OCI-LY1 (cell line): ENCODE measurements around the gene XYLT2.

Experiments
- H2AFZ ChIP-seq: fragments of 200-600 bp; sonication (generic), shearing (Covaris generic); 2 replicates; pipeline ENCODE4 v1.6.0; 2014; ENCODE audit warnings: antibody characterized with exemption, mild to moderate bottlenecking, low read length
- H3F3A ChIP-seq: fragments of 200-600 bp; sonication (generic), shearing (Covaris generic); 2 replicates; pipeline ENCODE4 v1.6.0; 2014; ENCODE audit warnings: mild to moderate bottlenecking, antibody characterized with exemption, low read length, moderate library complexity; ENCODE audit not compliant: insufficient read depth
- H3K27ac ChIP-seq: fragments of 200-600 bp; sonication (generic); 2 replicates; pipeline ENCODE4 v1.5.1; 2014; ENCODE audit warnings: low read length, mixed run types, mild to moderate bottlenecking, low read depth; ENCODE audit not compliant: poor library complexity, severe bottlenecking
- H3K27me3 ChIP-seq: fragments of 200-600 bp; sonication (generic); 2 replicates; pipeline ENCODE4 v1.6.0; 2014; ENCODE audit warnings: antibody characterized with exemption, mild to moderate bottlenecking, low read length, moderate library complexity; ENCODE audit not compliant: insufficient read depth
- H3K36me3 ChIP-seq: fragments of 200-600 bp; sonication (generic); 2 replicates; pipeline ENCODE4 v1.6.1; 2014; ENCODE audit warnings: mild to moderate bottlenecking, antibody characterized with exemption, low read length, moderate library complexity, mixed read lengths; ENCODE audit not compliant: insufficient read depth
- H3K4me1 ChIP-seq: fragments of 200-600 bp; sonication (generic); 2 replicates; pipeline ENCODE4 v1.5.1; 2014; ENCODE audit warnings: mild to moderate bottlenecking, low read length, moderate library complexity; ENCODE audit not compliant: insufficient read depth, severe bottlenecking
- H3K4me2 ChIP-seq: fragments of 200-600 bp; sonication (generic), shearing (Covaris generic); 2 replicates; pipeline ENCODE4 v1.6.1; 2014; ENCODE audit warnings: low read length
- H3K4me3 ChIP-seq: fragments of 200-600 bp; sonication (generic); 2 replicates; pipeline ENCODE4 v1.5.1; 2014; ENCODE audit warnings: low read length, low read depth, mild to moderate bottlenecking, mixed read lengths; ENCODE audit not compliant: poor library complexity, severe bottlenecking
- H3K79me2 ChIP-seq: fragments of 200-600 bp; shearing (Covaris generic); 2 replicates; pipeline ENCODE4 v1.6.1; 2016; ENCODE audit warnings: mixed run types, low read length, mixed read lengths; ENCODE audit not compliant: insufficient read depth
- H3K9ac ChIP-seq: fragments of 200-600 bp; sonication (generic), shearing (Covaris generic); 2 replicates; pipeline ENCODE4 v1.6.1; 2014; ENCODE audit warnings: mild to moderate bottlenecking, low read length, mixed read lengths
- H3K9me2 ChIP-seq: fragments of 200-600 bp; sonication (generic), shearing (Covaris generic); 2 replicates; pipeline ENCODE4 v1.6.1; 2014; ENCODE audit warnings: low read depth, mild to moderate bottlenecking, low read length, mixed read lengths
- H3K9me3 ChIP-seq: fragments of 200-600 bp; shearing (Covaris generic); 2 replicates; pipeline ENCODE4 v1.6.1; 2014; ENCODE audit warnings: low read length, mixed read lengths
- H4K20me1 ChIP-seq: fragments of 200-600 bp; sonication (generic), shearing (Covaris generic); 2 replicates; pipeline ENCODE4 v1.6.0; 2016; ENCODE audit warnings: mild to moderate bottlenecking, low read length; ENCODE audit not compliant: insufficient read depth
- CTCF ChIP-seq: fragments of 200-600 bp; sonication (generic), shearing (Covaris generic); IDR thresholded peaks from 2 replicates; pipeline ENCODE4 v1.5.1; 2017; ENCODE audit warnings: mild to moderate bottlenecking, antibody characterized with exemption, low read length, moderate library complexity, mixed read lengths
- EZH2 ChIP-seq: fragments of 200-600 bp; sonication (generic), shearing (Covaris generic); IDR thresholded peaks from 2 replicates; pipeline ENCODE4 v1.8.0; 2017; ENCODE audit warnings: borderline replicate concordance, mixed run types, mild to moderate bottlenecking, antibody characterized with exemption, low read length, moderate library complexity, mixed read lengths

XYLT2 gene

GRCh38 chr17:50317121-50317520 lies 28.8 kb upstream of the XYLT2 start:
- no peaks in the 10 kb centered on the region for H3K36me3 ChIP-seq
- TF ChIP-seq CTCF (no peak), EZH2 (no peak)
- peaks cover 19% of the 10 kb centered on the region; the same call in 1 of the 2 replicates for H3K27me3 ChIP-seq

GRCh38 chr17:50318501-50319285 lies 27.2 kb upstream of the XYLT2 start:
- no peaks in the 10 kb centered on the region for H3K4me1 ChIP-seq
- no peak overlapping the region for H2AFZ ChIP-seq
- no peak overlapping the region for H3K4me3 ChIP-seq
- no peak overlapping the region for H3K27ac ChIP-seq
- H4K20me1 ChIP-seq, result no peaks in the 10 kb centered on the region
- peaks cover 19% of the 10 kb centered on the region; the same call in 1 of the 2 replicates for H3K27me3 ChIP-seq
- H3K9ac ChIP-seq, result no peak overlapping the region
- no peaks in the 10 kb centered on the region for H3K36me3 ChIP-seq
- H3K79me2 ChIP-seq, result no peaks in the 10 kb centered on the region
- no peaks in the 10 kb centered on the region for H3F3A ChIP-seq
- H3K4me2 ChIP-seq, result no peak overlapping the region
- H3K9me3 ChIP-seq, result no peaks in the 10 kb centered on the region
- no peak for TF ChIP-seq EZH2
- TF ChIP-seq CTCF, result no peak
- no peaks in the 10 kb centered on the region for H3K9me2 ChIP-seq

More at GRCh38 chr17:50317121-50317520, 28.8 kb upstream of the XYLT2 start:
- no peak overlapping the region for H3K4me3 ChIP-seq
- H3K9ac ChIP-seq, result no peak overlapping the region
- H3K9me3 ChIP-seq, result no peaks in the 10 kb centered on the region
- no peaks in the 10 kb centered on the region for H3F3A ChIP-seq
- H3K79me2 ChIP-seq, result no peaks in the 10 kb centered on the region
- no peak overlapping the region for H2AFZ ChIP-seq
- no peaks in the 10 kb centered on the region for H3K9me2 ChIP-seq
- H3K4me2 ChIP-seq, result no peak overlapping the region
- H4K20me1 ChIP-seq, result no peaks in the 10 kb centered on the region
- H3K4me1 ChIP-seq, result no peaks in the 10 kb centered on the region
- H3K27ac ChIP-seq, result no peak overlapping the region

GRCh38 chr17:50319306-50320004 lies 26.5 kb upstream of the XYLT2 start:
- H3K4me2 ChIP-seq, result no peak overlapping the region
- no peak for TF ChIP-seq EZH2
- no peak for TF ChIP-seq CTCF
- no peak overlapping the region for H2AFZ ChIP-seq

More at GRCh38 chr17:50319306-50320004, 26.5 kb upstream of the XYLT2 start:
- H3K79me2 ChIP-seq, result no peaks in the 10 kb centered on the region
- H3K27ac ChIP-seq, result no peak overlapping the region
- no peaks in the 10 kb centered on the region for H3K36me3 ChIP-seq
- H3K9ac ChIP-seq, result no peak overlapping the region
- H3K4me3 ChIP-seq, result no peak overlapping the region
- no peaks in the 10 kb centered on the region for H3F3A ChIP-seq
- no peaks in the 10 kb centered on the region for H4K20me1 ChIP-seq
- H3K4me1 ChIP-seq, result no peaks in the 10 kb centered on the region
- H3K9me3 ChIP-seq, result no peaks in the 10 kb centered on the region
- H3K9me2 ChIP-seq, result no peaks in the 10 kb centered on the region
- peaks cover 21% of the 10 kb centered on the region for H3K27me3 ChIP-seq
